Raji (cell line): ENCODE results near the gene CHRNB4.

Source experiments
- POLR2A ChIP-seq: IDR thresholded peaks from 2 replicates; pipeline ENCODE4 v1.6.1; 2011; ENCODE audit warnings: low read depth, low read length, control low read depth; ENCODE audit not compliant: insufficient read depth

The CHRNB4 gene

GRCh38 chr15:78645009-78645408 lies 4.0 kb upstream of the CHRNB4 start:
- TF ChIP-seq POLR2A, result no peak

- no peak for TF ChIP-seq POLR2A
These were observed 1.3 kb upstream of the CHRNB4 start for GRCh38 chr15:78642331-78642730.

GRCh38 chr15:78641749-78642275 lies 802 bp upstream of the CHRNB4 start:
- TF ChIP-seq POLR2A, result no peak

GRCh38 chr15:78640527-78641101 lies 396 bp downstream of the CHRNB4 start:
- no peak for TF ChIP-seq POLR2A

- no peak for TF ChIP-seq POLR2A
These were observed 2.2 kb downstream of the CHRNB4 start for GRCh38 chr15:78638658-78639314.

- TF ChIP-seq POLR2A, result no peak
These were observed 3.1 kb downstream of the CHRNB4 start for GRCh38 chr15:78637776-78638435.

GRCh38 chr15:78636378-78636859 lies 4.6 kb downstream of the CHRNB4 start:
- no peak for TF ChIP-seq POLR2A

- TF ChIP-seq POLR2A, result no peak
These were observed 5.7 kb downstream of the CHRNB4 start for GRCh38 chr15:78635346-78635745.

- TF ChIP-seq POLR2A, result no peak
These were observed 6.5 kb downstream of the CHRNB4 start for GRCh38 chr15:78634210-78635145.

GRCh38 chr15:78633348-78633747 lies 7.7 kb downstream of the CHRNB4 start:
- no peak for TF ChIP-seq POLR2A

GRCh38 chr15:78630886-78631633 lies 9.9 kb downstream of the CHRNB4 start:
- no peak for TF ChIP-seq POLR2A

- TF ChIP-seq POLR2A, result no peak
These were observed 11.3 kb downstream of the CHRNB4 start for GRCh38 chr15:78629716-78630065.

- no peak for TF ChIP-seq POLR2A
These were observed 11.8 kb downstream of the CHRNB4 start for GRCh38 chr15:78629031-78629715.

GRCh38 chr15:78628227-78628626 lies 12.8 kb downstream of the CHRNB4 start:
- TF ChIP-seq POLR2A, result no peak

- TF ChIP-seq POLR2A, result no peak
These were observed 13.7 kb downstream of the CHRNB4 start for GRCh38 chr15:78627348-78627747.
